ENCODE results near the gene ARMS2.

The ARMS2 gene

GRCh38 chr10:122473116-122473515 lies 18.7 kb downstream of the ARMS2 start:
- no peak for DNase-seq (ENCODE audit: low read depth)

GRCh38 chr10:122474131-122474818 lies 19.8 kb downstream of the ARMS2 start:
- DNase-seq (ENCODE audit: low read depth): no peak

GRCh38 chr10:122475100-122475499 lies 20.6 kb downstream of the ARMS2 start:
- no peak for DNase-seq (ENCODE audit: low read depth)

- DNase-seq (ENCODE audit: low read depth): no peak
Observed at GRCh38 chr10:122475591-122476332, 21.3 kb downstream of the ARMS2 start.

- DNase-seq (ENCODE audit: low read depth): no peak
Observed at GRCh38 chr10:122476333-122476695, 21.9 kb downstream of the ARMS2 start.

GRCh38 chr10:122477436-122477835 lies 23.0 kb downstream of the ARMS2 start:
- DNase-seq (ENCODE audit: low read depth): no peak

- no peak for DNase-seq (ENCODE audit: low read depth)
Observed at GRCh38 chr10:122478971-122479370, 24.5 kb downstream of the ARMS2 start.

GRCh38 chr10:122480146-122480833 lies 25.8 kb downstream of the ARMS2 start:
- no peak for DNase-seq (ENCODE audit: low read depth)

GRCh38 chr10:122481296-122482056 lies 27.0 kb downstream of the ARMS2 start:
- no peak for DNase-seq (ENCODE audit: low read depth)

GRCh38 chr10:122484276-122485060 lies 30.0 kb downstream of the ARMS2 start:
- no peak for DNase-seq (ENCODE audit: low read depth)

- no peak for DNase-seq (ENCODE audit: low read depth)
Observed at GRCh38 chr10:122485670-122486069, 31.2 kb downstream of the ARMS2 start.

GRCh38 chr10:122486406-122487080 lies 32.1 kb downstream of the ARMS2 start:
- no peak for DNase-seq (ENCODE audit: low read depth)

- no peak for DNase-seq (ENCODE audit: low read depth)
Observed at GRCh38 chr10:122487174-122487765, 32.8 kb downstream of the ARMS2 start.

- DNase-seq (ENCODE audit: low read depth): no peak
Observed at GRCh38 chr10:122490268-122490667, 35.8 kb downstream of the ARMS2 start.

- no peak for DNase-seq (ENCODE audit: low read depth)
Observed at GRCh38 chr10:122490786-122491680, 36.6 kb downstream of the ARMS2 start.

GRCh38 chr10:122492006-122492405 lies 37.6 kb downstream of the ARMS2 start:
- no peak for DNase-seq (ENCODE audit: low read depth)

- DNase-seq (ENCODE audit: low read depth): no peak
Observed at GRCh38 chr10:122492999-122493481, 38.6 kb downstream of the ARMS2 start.

- no peak for DNase-seq (ENCODE audit: low read depth)
Observed at GRCh38 chr10:122493761-122494160, 39.3 kb downstream of the ARMS2 start.

GRCh38 chr10:122494173-122494820 lies 39.8 kb downstream of the ARMS2 start:
- DNase-seq (ENCODE audit: low read depth): no peak
